OCI-M2 (cell line): ENCODE results near the gene EPB42.
A peak's percentile ranks its signal among the peaks of the same experiment; 100 is the strongest.

ENCODE experiments used
- DNase-seq: peaks from one replicate; lab custom pipeline; 2025; ENCODE audit not compliant: unreplicated experiment; lab: John Stamatoyannopoulos, UW

EPB42 gene

GRCh38 chr15:43220991-43221403, at the start of gene EPB42:
Gene EPB42 (minus strand): TSS chr15:43221018. CDS start chr15:43220825, 193 bp downstream.
- peak; percentile 57 for DNase-seq

DNA sequence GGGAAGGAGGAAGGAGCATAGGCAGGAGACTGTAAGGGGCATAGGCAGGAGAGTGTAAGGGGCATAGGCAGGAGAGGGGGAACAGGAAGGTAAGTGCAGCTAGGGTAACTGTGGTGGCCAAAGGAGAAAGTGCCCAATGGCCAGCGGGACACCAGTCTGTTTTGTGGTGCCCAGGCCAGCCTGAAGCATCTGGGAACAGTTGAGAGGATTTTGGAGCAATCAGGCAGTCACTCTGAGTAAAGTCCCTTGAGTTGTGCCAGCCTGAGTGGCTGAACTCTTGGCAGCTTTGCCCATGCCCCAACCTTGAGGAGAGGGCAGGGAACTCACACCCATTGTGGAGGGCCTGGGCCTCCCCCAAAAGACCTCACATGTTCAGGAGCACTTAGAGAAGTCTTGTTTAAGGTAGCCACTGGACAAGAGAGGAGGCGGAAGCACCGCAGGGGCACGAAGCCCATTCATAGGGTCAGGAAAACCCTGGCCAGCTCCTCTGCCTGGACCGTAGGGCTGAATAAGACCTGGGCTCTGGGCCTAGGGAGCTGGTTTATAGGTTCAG, 49.4 kb upstream of the EPB42 start:
- DNase-seq = no peak

DNA sequence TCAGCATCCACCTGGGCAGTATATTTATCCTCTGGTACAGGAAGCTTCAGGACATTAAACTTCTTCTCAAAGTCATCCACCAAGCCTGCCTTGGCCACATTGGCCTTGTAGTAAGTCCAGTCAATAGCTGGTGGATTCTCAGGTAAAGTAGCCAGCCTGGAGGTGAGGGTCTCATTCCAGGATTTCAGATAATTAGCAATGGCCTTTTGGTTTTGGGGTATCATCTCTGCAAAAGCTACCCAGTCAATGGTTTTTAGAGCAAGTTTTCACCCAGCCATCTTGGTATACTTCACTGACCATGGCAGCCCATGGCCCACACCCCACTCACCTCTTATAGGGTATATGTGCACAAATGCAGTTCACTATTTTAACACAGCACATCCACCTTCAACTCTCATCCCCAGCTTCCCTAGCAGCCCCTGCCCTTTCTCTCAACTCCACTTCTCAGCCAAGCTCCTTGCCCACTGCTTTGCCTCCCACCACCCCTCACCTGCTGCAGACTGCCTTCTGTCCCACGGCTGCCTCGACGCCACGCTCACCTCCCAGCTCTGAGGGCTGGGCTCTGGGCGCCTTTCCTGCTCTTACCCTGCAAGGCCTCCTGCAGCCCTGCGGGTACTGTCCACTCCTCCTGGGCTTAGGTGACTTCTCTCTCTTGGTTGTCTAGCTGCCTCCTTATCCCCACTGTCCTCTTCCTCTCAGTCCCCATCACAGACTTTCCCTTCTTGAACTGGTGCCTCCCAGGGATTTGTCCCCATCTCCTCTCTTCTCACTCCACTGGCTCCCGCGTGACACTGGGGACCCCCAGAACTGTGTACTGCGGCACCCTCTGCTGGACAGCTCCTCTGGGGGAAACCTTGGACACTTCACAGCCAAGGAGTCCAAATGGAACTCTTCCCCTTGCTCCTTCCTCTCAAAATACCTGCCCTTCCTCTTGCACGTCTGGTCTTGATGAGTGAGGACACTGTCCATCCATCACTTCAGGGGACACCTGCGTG, 47.6 kb upstream of the EPB42 start:
- no peak for DNase-seq

GRCh38 chr15:43267439-43267838, 46.6 kb upstream of the EPB42 start:
- DNase-seq = no peak

DNA sequence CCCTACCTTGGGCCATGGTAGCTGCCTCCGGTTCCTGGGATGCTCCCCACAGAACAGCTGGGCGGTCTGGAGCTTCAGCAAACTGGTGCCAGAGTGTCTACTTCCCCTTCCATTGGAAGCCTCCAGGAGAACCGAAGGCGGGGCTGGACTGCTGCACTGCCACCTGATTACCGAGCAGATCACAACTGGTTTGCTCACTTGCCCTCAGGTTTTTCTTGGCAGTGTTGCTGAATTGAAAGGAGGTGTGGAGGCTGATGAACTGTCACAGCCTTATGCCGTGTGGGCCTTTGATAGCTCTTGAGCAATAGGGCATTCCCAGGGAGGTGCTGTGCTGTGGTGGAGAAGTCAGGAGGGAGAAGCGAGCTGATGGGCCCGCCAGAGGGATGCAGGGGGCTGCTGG, 46.0 kb upstream of the EPB42 start, which contains the start of gene TGM5:
Gene TGM5 (minus strand): TSS at position 95 of the 400 bp plus-strand sequence. CDS start 79 bp downstream, at position 16.
- no peak for DNase-seq

- DNase-seq = no peak
Measured at GRCh38 chr15:43266386-43266785, 45.6 kb upstream of the EPB42 start.

- DNase-seq = no peak
Measured at GRCh38 chr15:43260011-43260615, 39.3 kb upstream of the EPB42 start.

GRCh38 chr15:43258781-43259180, 38.0 kb upstream of the EPB42 start:
- DNase-seq = no peak

DNA sequence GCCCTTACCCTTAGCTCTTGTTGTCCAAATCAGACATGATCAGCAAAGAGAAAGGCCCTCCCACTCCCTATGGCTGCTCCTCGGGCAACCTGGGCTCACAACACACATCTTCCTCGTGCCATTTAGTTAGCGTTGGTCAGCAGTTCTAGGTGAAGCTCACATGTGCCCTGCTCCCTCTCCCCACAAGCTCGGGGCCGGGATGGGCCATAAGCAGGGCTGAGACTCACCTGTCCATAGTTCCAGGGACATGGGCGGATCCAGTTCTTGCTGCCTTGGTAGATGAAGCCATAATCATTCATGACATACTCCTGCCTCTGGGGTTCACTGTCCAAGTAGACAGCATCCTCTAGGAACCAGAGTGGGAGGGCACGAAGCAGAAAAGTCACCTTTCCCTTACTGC, 35.5 kb upstream of the EPB42 start:
- no peak for DNase-seq

GRCh38 chr15:43255376-43255775, 34.6 kb upstream of the EPB42 start:
- no peak for DNase-seq

- DNase-seq = no peak
Measured at GRCh38 chr15:43253431-43254403, 32.9 kb upstream of the EPB42 start.

- no peak for DNase-seq
Measured at GRCh38 chr15:43251871-43252250, 31.0 kb upstream of the EPB42 start.

DNA sequence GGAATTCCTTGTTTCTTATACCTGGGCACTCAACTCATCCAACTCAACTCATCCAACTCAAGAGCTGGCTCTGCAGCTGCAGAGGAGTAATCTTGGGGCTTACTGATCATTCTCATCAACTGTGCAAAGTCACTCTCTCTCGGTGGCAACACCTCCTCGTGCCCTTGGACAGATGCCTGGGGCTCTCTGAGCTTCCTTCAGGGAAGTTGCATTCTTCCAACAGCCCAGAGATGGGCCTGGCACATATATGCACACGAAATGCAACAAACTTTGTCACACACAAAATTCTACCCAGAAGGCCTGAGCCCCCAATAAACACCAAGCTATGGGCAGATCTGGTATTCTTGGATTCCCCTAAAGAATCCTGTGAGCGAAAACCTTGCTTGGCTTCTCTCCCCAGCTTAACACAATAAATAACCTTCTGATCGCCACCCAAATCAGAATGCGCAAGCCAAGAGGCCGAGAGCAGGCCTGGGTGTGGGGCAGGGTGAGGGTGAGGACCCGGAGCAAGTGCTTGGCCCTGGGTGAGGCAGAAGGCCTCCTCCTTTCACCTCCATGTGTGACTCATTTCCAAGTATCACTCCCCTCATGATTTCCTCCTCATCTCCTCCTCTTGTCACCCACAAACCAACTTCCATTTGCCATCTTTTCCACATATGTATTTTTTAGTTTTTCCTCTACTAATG, 30.5 kb upstream of the EPB42 start:
- DNase-seq = no peak

DNA sequence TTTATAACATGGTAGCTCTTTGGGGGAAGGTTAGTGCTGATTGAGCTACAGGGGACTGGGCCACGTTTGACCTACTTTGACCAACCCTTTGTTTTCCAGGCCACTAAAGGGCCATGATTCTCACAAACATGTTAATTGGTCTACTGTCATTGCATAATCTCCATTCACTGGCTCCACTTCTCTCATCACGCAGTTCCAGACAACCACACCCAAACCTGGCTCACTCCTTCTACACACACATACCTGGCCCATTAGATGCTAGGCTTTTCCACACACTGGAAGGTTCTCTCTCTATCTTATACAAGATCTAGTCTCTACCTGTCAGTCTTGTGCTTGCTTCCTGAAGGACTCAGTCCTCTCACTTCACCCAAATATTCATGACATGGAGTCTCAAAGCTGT, 30.0 kb upstream of the EPB42 start:
- DNase-seq = no peak

DNA sequence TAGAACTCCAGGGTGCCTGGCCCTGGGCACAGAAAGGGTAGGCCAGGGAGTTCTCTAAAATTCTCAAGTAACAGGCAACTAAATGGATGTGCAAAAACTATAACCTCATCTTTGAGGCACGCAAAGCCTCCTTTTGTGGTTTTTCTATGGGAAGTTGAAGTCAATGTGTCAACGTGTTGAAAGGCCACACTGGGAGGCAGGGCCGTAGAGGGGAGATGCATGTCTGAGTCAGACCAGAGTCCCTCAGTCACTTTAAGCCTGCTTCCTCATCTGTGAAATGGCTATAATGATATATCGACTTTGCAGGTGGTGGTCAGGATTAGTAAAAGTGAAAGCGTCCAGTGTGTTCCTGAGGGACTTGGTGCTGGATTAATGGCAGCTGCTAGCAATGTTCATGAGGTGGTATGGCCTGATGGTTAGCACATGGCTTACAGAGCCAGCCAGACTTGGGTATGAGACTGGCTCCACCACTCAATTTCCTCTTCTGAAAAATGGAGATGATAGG, 28.9 kb upstream of the EPB42 start:
- no peak for DNase-seq

DNA sequence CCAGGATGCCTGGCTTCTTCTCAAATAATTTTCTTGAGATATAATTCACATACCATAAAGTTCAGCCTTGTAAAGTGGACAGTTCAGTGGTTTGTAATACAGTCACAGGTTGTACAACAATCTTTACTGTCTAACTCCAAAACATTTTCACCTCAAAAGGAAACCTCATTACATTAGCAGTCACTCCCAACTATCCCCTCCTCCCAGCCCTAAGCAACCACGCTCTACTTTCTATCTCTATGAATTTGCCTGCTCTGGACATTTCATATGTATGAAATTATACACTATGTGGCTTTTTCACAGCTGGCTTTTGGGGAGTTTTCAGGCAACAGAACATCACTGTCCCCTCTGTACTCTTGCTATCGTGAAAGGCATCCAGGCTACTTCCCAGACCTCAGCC, 28.4 kb upstream of the EPB42 start:
- no peak for DNase-seq

DNA sequence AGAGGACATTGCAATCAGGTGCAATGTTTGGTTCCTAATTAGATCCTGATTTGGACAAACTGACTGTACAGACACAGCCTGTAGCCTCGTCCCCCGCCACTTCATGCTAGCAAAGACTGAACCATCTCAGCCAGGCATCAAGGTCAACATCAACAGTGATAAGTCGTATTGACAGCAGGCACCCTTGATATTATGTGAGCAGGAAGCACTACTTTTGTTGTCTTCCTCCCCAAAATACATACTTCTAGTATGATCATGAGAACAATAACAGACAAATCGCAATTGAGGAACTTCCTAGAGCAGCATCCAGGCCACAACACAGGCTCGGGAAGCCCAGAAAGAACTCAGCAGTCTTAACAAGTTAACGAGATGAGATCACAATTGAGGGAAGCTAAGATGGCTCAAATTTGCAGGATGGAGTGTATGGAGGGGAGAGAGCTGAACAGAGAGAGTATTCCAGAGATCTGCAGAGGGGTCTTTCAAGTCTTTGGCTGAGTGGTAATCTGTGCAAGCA, 25.5 kb upstream of the EPB42 start:
- no peak for DNase-seq

GRCh38 chr15:43244092-43244491, 23.3 kb upstream of the EPB42 start:
- no peak for DNase-seq

GRCh38 chr15:43243020-43243645, 22.3 kb upstream of the EPB42 start:
- no peak for DNase-seq
